HCT116 (cell line): ENCODE data around the gene CALCOCO2.

Experiments
- CTCF ChIP-seq, 3 experiments: fragments of 200-600 bp in 1 of 3; sonication (generic) in 1 of 3; IDR thresholded peaks in 2 of 3; conservative IDR thresholded peaks in 1 of 3; 2 replicates each; pipeline ENCODE4 v1.5.1; 2012 to 2017; ENCODE audit warnings: low read depth in 2 of 3, low read length in 2 of 3, antibody characterized with exemption in 1 of 3, borderline replicate concordance in 1 of 3, control low read depth in 1 of 3, mild to moderate bottlenecking in 1 of 3, mixed read lengths in 1 of 3, mixed run types in 1 of 3, moderate library complexity in 1 of 3; ENCODE audit not compliant: insufficient read depth in 1 of 3
- SRF ChIP-seq: IDR thresholded peaks from 2 replicates; pipeline ENCODE4 v1.6.1; 2012; ENCODE audit warnings: low read depth

- TF ChIP-seq CTCF (IDR thresholded peaks at IDR 0.05 in 2 of 3, conservative IDR thresholded peaks at IDR 0.05 in 1 of 3; ENCODE audit: borderline replicate concordance in 1 of 3, insufficient read depth in 1 of 3, low read depth in 2 of 3, low read length in 2 of 3): no peak
- no peak for TF ChIP-seq SRF
Measured at GRCh38 chr17:48909783-48910182, 78.9 kb downstream of the CALCOCO2 start.
